ENCODE data around the gene CFAP221.
"Not testable (repeated sequence)": the region's sequence is repeated elsewhere in the genome, so short reads cannot be mapped to it uniquely, and the experiment has no call there.

The CFAP221 gene

GRCh38 chr2:119584469-119584868, 40.2 kb downstream of the CFAP221 start:
- DNase-seq (ENCODE audit: low read depth in 2 of 3, low spot score in 2 of 3): no peak

GRCh38 chr2:119586085-119586484, 41.8 kb downstream of the CFAP221 start:
- DNase-seq (ENCODE audit: low read depth in 2 of 3, low spot score in 2 of 3): no peak

DNA sequence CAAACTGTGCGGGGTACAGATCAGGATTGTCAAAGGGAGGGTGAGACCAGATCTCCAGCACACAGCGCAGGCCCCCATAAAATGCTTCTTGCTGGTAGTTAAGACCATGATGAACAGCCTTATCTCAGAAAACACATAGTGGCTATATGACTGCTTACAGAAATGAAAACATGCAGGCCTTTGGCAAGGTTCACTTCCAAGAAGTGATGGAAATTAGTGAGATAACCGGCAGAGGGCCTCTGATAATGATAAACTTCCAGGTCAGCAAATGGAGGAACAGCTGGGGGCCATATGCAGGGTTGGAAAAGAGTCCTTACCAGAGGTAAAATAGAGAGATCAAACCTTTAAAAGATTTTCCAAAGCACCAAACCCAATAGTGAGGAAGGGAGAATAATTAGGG, 46.6 kb downstream of the CFAP221 start:
- DNase-seq (ENCODE audit: low read depth in 2 of 3, low spot score in 2 of 3): no peak

DNA sequence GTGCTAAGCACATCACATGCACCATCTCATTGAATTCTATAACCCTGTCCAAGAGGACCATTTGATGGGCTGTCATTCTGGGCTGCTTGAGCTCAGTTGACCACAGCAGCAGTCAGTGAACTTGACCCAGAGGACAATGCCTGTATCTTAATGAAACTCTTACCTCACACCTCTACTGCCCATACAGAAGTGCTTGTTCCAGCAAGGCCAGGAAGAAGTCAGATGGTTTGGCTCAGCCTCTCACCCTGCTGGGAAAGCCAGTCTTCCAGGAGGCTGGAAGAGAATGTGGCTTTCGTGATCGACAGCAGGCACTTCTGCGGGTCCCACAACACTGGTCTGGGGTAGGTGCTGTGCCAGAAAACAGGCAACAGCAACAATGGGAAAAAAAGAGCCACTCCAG, 47.3 kb downstream of the CFAP221 start:
- no peak for DNase-seq (ENCODE audit: low read depth in 2 of 3, low spot score in 2 of 3)

- DNase-seq (ENCODE audit: low read depth in 2 of 3, low spot score in 2 of 3): no peak
Measured at GRCh38 chr2:119592436-119592835, 48.2 kb downstream of the CFAP221 start.

DNA sequence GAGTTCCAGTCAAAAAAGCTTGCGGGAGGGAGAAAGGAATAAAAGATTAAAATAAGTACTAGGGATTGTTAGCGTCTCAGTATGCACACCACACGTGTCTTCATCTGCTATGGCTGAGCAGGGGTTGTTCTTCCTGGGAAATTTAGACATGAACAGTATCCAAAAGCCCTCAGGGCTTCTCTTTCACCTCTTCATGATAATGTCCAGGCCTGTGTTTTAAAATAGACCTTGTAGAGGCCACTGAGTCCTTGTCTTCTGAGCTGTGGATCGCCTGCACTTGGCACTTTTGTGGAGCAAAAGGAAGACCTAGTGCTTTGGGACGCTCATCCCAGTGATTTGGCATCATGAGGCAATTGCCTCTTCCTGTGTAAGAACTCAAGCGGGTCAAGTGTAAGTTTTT, 52.4 kb downstream of the CFAP221 start:
- DNase-seq (ENCODE audit: low read depth in 2 of 3, low spot score in 2 of 3): no peak

- no peak for DNase-seq (ENCODE audit: low read depth in 2 of 3, low spot score in 2 of 3)
Measured at GRCh38 chr2:119598596-119599263, 54.5 kb downstream of the CFAP221 start.

DNA sequence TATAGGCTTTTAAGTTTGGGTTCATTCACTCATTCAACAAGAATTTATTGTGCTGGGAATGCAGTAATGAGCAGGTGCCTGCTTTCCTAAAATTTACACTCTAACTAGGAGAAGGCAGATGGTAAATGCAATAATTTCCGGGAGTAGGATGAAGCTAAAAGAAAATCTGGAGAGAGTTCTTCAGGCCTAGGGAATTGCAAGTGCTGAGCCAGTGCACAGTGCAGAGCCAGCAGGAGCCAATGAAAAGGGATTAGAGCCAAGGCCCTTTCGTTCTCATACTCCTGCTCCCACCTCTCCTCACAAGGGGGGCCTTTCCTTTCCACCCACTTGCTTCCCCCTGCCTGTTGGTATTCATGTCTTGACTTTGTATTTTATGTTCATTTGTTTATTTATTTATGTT, 55.1 kb downstream of the CFAP221 start:
- no peak for DNase-seq (ENCODE audit: low read depth in 2 of 3, low spot score in 2 of 3)

GRCh38 chr2:119605096-119605495, 60.8 kb downstream of the CFAP221 start:
- DNase-seq (ENCODE audit: low read depth in 2 of 3, low spot score in 2 of 3): no peak

DNA sequence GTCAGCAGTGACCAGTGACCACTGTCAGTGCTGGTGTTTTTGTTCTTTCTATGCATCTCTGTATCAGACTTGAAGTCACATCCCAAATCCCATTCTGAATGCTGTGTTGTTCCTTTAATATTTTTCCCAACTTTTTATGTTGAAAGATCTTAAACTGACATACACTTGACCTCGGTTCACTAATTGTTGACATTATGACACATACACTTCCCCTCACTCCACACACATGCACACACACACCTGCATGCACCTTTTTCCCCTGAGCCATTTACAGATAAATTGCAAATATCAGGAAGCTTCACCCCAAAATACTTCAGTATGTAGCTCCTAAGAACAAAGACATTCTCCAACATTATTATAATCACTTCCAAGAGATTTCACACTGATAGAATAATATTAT, 62.4 kb downstream of the CFAP221 start:
- no peak for DNase-seq (ENCODE audit: low read depth in 2 of 3, low spot score in 2 of 3)

- DNase-seq (ENCODE audit: low read depth in 2 of 3, low spot score in 2 of 3): no peak
Measured at GRCh38 chr2:119608553-119608952, 64.3 kb downstream of the CFAP221 start.

DNA sequence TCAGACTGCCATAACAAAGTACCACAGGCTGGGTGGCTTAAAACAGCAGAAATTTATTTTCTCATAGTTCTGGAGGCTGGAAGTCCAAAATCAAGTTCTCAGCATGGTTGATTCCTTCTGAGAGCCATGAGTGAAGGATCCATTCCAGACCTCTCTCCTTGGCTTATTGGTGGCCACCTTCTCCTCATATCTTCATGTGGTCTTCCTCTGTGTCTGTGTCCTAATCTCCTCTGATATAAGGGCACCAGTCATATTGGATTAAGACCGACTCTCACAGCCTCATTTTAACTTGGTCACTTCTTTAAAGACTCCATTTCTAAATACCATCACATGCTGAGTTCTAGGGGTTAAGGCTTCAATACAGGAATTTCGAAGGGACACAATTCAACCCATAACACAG, 65.1 kb downstream of the CFAP221 start:
- DNase-seq (ENCODE audit: low read depth in 2 of 3, low spot score in 2 of 3): no peak

DNA sequence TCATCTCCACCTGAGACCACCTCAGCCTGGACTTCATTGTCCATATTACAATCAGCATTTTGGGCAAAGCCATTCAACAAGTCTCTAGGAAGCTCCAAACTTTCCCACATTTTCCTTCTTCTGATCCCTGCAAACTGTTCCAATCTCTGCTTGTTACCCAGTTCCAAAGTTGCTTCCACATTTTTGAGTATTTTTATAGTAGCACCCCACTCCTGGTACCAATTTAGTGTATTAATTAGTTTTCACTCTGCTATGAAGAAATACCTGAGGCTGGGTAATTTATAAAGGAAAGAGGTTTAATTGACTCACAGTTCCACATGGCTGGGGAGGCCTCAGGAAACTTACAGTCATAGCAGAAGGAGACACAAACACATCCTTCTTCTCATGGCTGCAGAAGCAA, 69.9 kb downstream of the CFAP221 start:
- DNase-seq (ENCODE audit: low read depth in 2 of 3, low spot score in 2 of 3): not testable (repeated sequence)

DNA sequence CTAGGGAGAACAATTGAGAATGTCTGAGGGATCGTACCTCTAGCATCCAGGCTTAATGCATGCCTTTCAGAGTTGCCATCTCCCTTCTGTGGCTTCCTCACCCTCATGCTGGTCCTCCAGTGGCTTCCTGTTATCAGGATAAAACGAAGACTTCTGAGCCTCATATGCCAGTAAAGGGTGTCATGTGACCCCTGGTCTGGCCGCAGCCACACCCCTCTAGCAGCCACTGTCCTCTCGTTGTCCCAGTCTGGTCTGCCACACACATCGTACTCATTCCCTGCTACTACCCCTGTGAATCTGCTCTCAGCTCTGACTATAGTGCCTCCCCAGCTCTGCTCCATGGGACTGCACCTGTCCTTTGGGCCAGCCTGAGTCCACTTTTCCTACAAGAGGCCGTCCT, 72.2 kb downstream of the CFAP221 start:
- no peak for DNase-seq (ENCODE audit: low read depth in 2 of 3, low spot score in 2 of 3)

GRCh38 chr2:119617455-119617854, 73.2 kb downstream of the CFAP221 start:
- DNase-seq (ENCODE audit: low read depth in 2 of 3, low spot score in 2 of 3): no peak

GRCh38 chr2:119618725-119619124, 74.5 kb downstream of the CFAP221 start:
- not testable (repeated sequence) for DNase-seq (ENCODE audit: low read depth in 2 of 3, low spot score in 2 of 3)

DNA sequence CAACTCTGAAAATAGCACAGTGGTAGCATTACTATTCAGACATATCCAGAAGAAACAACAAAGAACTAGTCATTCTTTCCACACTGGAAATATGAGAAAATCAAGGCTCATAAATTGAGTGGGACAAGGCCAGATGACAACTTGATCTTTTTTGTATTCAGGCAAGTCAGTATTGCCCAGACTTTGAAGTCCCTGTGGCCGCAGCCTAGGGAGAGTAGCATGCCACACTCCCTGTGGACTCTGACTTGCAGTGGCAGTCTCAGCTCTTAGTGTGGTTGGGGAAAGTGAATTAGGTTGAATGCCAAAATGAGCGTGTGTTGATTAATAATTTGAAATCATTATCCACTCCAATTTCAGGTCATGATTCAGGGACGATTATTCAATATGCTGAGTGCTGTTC, 81.0 kb downstream of the CFAP221 start:
- no peak for DNase-seq (ENCODE audit: low read depth in 2 of 3, low spot score in 2 of 3)

DNA sequence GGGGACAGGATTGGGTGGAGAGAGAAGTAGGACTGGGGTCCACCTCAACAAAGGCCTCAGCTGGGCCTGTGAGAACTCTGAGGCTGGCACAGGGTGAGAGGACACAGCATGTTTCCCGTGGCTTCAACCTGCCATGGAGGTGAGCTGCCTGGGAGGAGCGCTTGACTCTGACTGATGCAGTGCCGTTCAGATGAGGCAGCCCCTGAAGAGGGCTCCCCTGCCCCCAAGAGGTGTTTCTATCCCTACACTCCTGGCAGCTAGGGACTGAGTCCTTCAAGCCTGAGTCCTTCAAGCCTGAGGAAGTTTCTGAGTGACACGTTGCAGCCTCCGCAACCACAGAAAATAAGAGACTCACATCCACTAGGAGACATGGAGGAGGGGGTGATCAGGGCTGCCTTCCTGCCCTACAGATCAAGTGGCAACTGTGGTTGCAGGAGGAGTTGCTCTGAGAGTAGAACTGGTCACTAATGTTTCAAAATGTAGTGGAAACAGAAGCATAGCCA, 85.1 kb downstream of the CFAP221 start:
- DNase-seq (ENCODE audit: low read depth in 2 of 3, low spot score in 2 of 3): no peak

DNA sequence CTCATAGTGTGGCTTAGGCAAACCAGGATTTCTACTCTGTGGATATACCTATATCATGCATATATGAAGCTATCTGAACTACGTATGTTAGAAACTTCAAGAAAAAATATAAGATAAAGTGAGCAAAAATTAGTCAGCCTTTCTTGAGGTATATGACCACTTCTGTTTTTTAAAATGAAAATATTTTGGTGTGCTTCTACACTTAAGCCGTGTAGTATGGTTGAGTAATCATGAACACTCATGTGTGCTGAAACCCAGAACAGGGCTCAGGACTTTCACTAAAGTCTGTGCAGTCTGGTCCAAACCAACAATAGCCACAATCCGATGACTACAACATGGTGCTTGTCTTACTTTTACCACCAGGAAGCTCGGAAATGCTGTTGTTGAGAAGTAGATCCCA, 85.9 kb downstream of the CFAP221 start:
- no peak for DNase-seq (ENCODE audit: low read depth in 2 of 3, low spot score in 2 of 3)

GRCh38 chr2:119637371-119637770, 93.1 kb downstream of the CFAP221 start:
- no peak for DNase-seq (ENCODE audit: low read depth in 2 of 3, low spot score in 2 of 3)

DNA sequence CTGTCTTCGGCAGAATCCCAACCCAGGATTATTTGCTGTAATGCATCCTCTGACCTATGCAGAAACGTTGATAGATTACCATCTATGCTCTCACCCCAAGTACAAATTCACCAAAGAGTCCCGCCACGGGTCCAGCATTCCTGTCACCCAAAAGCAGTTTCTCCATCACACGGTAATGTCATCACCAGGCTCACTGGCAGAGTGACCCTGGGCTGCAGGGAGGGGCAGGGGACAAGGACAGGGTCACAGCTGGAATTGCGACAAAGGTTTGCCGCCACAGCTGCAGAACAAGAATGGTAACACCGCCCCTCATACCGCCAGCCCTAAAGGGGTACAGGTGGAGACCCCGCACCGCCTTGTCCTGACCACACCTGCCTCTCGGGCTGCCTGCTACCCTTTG, 94.0 kb downstream of the CFAP221 start:
- DNase-seq (ENCODE audit: low read depth in 2 of 3, low spot score in 2 of 3): no peak

GRCh38 chr2:119638685-119639554, 94.7 kb downstream of the CFAP221 start:
- DNase-seq (ENCODE audit: low read depth in 2 of 3, low spot score in 2 of 3): no peak
